GM18505 (cell line): ENCODE measurements around the gene SH2D3C.

Experiments
- ATAC-seq: cut with Tn5 transposase; IDR thresholded peaks from one replicate; pipeline ENCODE4 v1.9.1; 2021; ENCODE audit not compliant: unreplicated experiment
- POLR2A ChIP-seq: IDR thresholded peaks from 4 replicates; pipeline ENCODE4 v1.6.1; 2011; ENCODE audit warnings: borderline replicate concordance; ENCODE audit not compliant: insufficient read depth, insufficient read length; ENCODE audit errors: extremely low read depth

Gene SH2D3C

GRCh38 chr9:127698985-127699670 is 79.3 kb downstream of the SH2D3C start:
- ATAC-seq, result peak; percentile 77

GRCh38 chr9:127698386-127698785 is 80.1 kb downstream of the SH2D3C start:
- no peak for TF ChIP-seq POLR2A

More at GRCh38 chr9:127698985-127699670, 79.3 kb downstream of the SH2D3C start:
- no peak for TF ChIP-seq POLR2A

GRCh38 chr9:127697575-127697974 is 80.9 kb downstream of the SH2D3C start:
- no peak for TF ChIP-seq POLR2A
- no peak for ATAC-seq

More at GRCh38 chr9:127698386-127698785, 80.1 kb downstream of the SH2D3C start:
- no peak for ATAC-seq

- no peak for ATAC-seq
These were observed 83.4 kb downstream of the SH2D3C start for GRCh38 chr9:127694890-127695720.

GRCh38 chr9:127693697-127694096 is 84.8 kb downstream of the SH2D3C start:
- no peak for TF ChIP-seq POLR2A
- ATAC-seq, result no peak

More at GRCh38 chr9:127694890-127695720, 83.4 kb downstream of the SH2D3C start:
- no peak for TF ChIP-seq POLR2A

- ATAC-seq, result no peak
- no peak for TF ChIP-seq POLR2A
These were observed 85.3 kb downstream of the SH2D3C start for GRCh38 chr9:127693143-127693542.

- ATAC-seq, result no peak
- TF ChIP-seq POLR2A, result no peak
These were observed 86.4 kb downstream of the SH2D3C start for GRCh38 chr9:127692071-127692470.

GRCh38 chr9:127690735-127691134 is 87.7 kb downstream of the SH2D3C start:
- no peak for TF ChIP-seq POLR2A
- ATAC-seq, result no peak

GRCh38 chr9:127689329-127690000 is 89.0 kb downstream of the SH2D3C start:
- no peak for ATAC-seq
- TF ChIP-seq POLR2A, result no peak
